Measurements from ENCODE around the gene BLOC1S3.

BLOC1S3 gene

GRCh38 chr19:45146251-45146650 is 32.3 kb upstream of the BLOC1S3 start:
- no peak for DNase-seq (ENCODE audit: low read depth)

DNA sequence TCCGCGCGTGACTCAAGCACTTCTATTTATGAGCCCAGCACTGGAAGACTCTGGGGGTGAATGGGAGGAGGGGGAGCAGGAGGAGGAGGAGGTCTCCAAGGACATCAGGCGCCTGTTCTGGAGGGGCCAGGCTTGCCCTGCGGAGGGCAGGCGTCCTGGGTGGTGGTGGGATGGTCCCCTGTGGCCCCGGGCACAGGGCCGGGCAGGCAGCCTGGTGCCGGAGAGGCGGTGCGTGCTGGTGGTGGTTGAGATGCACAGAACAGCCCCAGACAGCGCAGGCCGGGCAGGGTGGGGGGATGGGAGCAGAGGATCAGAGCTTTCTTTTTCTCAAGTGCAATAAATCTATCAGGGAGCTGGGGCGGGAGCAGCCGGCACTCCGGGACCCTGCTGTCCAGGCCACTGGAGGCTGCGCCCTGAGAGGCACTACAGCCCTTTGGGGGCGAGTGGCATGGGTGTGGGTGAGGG is 31.8 kb upstream of the BLOC1S3 start:
- no peak for DNase-seq (ENCODE audit: low read depth)

DNA sequence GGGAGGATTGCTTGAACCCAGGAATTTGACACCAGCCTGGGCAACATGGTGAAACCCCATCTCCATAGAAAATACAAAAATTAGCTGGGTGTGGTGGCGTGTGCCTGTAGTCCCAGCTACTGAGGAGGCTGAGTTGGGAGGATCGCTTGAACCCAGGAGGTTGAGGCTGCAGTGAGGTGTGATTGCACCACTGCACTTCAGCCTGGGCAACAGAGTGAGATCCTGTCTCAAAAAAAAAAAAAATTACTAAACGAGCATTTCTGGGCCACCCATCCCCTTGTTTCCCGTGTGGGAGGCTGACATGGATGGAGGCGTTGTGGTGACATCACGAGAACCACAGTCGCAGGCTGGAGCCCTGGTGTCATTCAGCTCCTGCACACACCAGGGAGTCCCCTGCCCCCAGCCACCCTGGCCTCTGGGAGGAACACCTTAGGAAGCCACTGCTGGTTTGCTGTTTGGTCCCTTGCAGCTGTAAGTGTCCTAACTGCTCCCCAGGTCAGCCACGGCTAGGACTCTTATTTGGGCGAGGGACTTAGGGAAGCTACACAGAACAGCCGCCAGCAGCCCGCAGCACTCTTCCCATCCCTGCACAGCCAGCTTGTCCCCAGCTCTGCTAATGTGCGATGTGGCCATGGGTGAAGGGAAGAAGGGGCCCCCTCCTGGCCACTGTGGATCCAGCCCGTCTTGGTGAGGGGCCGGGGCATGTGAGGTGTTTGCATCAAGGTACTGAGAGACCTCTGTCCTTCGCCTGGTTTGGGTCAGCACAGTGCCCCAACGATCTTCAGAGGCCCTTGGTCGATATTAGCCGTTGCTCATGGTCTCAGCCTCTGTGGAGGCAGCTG is 30.5 kb upstream of the BLOC1S3 start:
- DNase-seq (ENCODE audit: low read depth) = no peak

GRCh38 chr19:45149129-45149528 is 29.5 kb upstream of the BLOC1S3 start:
- no peak for DNase-seq (ENCODE audit: low read depth)

GRCh38 chr19:45150180-45150579 is 28.4 kb upstream of the BLOC1S3 start:
- DNase-seq (ENCODE audit: low read depth) = no peak

- DNase-seq (ENCODE audit: low read depth) = no peak
Measured at GRCh38 chr19:45150751-45151281, 27.8 kb upstream of the BLOC1S3 start.

DNA sequence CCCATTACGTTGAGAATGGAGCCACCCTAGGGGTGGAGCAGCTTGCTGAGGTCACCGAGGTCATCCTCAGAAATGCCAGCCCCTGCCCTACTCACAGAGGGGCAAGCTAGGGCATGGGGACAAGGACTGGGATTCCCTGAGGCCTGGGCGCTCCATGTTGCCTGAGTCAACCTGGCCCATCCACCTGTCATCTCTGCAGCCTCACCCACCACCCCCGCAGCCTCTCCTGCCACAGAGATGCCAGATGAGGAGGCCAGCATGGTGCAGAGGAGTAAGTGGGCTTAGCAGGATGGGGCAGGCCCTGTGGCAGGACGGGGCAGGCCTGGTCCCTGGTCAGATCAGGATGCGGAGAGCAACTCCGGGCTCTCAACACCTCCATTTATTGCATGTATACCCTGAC is 27.3 kb upstream of the BLOC1S3 start:
- DNase-seq (ENCODE audit: low read depth) = no peak

- DNase-seq (ENCODE audit: low read depth) = no peak
Measured at GRCh38 chr19:45151821-45152503, 26.6 kb upstream of the BLOC1S3 start.

DNA sequence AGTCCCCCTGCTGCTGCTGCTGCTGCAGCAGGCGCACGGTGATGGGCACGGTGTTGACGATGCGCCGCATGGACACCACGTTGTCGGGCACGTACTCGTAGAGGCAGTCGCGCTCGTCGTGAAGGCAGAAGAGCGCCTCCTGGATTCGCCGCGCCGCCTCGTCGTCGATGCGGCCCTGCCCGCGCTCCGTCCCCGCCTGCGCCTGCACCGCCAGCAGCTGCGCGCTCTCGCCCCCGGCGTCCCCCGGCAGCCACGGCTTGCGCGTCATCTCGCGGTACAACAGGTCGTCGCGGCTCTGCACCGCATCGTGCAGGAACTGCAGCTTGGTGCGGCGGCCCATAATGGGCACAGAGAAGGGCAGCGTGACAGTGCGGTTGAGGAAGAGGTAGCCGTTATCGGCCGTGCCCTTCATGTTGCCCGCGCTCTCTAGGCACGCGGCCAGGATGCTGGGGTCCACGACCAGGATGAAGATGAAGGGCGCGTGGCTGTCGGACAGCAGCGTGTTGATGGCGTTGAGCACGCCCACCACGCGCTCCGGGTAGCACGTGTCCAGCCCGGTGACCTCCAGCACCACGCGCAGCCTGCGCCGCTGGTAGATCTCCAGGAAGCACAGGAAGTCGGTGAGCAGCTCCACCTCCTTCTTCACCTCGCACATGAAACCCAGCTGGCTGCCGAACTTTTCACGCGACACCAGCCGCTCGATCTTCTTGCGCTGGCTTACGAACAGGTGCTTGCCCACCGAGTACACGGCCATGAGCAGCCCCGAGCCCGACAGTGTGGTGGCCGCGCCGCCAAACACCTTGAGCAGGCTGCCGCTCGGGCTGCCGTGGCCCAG is 25.9 kb upstream of the BLOC1S3 start:
- no peak for DNase-seq (ENCODE audit: low read depth)

- no peak for DNase-seq (ENCODE audit: low read depth)
Measured at GRCh38 chr19:45153339-45154063, 25.1 kb upstream of the BLOC1S3 start.

DNA sequence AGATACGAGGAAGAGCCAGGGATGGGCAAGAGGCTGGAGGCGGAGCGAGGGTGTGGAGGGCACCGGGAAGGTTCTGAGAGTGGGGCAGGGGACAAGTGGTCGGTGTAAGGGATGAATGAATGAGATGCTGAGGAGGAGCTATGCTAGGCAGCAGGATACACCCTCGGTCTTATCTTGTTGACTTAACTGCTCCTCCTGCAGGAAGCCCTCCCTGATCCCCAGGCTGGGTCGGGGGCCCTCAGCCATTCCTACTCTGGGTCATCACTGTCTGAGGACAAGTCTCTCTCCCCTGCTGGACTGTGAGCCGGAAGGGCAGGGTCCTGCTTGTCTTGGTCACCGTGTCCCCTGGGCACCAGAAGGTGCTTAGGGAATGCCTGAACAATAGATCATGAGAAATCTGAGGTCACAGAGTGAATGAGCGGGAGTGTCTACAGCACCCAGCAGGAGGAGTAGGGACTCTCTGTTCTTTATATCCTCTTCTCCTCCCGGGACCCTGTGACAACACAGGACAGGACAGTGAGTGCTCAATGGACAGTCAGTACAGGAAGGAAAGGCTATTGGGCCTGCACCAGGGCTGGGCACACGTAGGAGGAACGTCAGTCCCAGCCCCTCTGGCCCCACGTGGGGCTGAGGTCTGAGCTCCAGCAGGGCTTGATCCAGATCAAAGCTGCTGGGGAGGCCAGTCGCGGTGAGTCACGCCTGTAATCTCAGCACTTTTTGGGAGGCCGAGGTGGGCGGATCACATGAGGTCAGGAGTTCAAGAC is 24.3 kb upstream of the BLOC1S3 start:
- no peak for DNase-seq (ENCODE audit: low read depth)

DNA sequence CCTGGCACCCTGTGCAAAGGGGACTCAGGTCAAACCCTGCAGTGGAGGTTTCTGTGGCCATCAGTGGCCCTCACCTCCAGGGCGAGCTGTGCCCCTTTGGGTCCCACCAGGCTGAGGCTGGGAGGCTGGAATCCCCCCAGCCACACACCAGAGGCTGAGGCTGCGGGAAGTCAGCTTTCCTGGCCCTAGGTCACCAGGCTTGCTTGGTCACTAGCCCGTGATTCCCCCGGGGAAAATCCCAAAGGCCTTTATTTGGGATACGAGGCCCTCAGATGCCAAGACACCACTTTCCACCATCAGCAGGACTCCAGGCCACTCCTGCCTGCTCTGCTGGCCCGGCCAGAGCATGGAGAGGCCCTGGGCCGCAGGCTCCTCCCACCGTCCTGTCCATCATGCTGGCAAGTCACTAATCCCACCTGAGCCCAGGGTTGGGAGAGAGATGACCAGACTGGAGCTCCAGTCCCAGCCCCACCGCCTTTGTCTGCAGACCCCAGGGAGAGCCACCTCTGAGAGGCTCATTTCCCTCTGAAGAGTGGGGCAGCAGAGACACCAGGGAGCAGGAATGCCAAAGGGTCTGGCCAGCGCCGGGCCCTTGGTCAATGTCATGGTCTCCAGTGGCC is 22.5 kb upstream of the BLOC1S3 start:
- no peak for DNase-seq (ENCODE audit: low read depth)

- DNase-seq (ENCODE audit: low read depth) = no peak
Measured at GRCh38 chr19:45156751-45157150, 21.8 kb upstream of the BLOC1S3 start.

- no peak for DNase-seq (ENCODE audit: low read depth)
Measured at GRCh38 chr19:45158503-45159209, 19.9 kb upstream of the BLOC1S3 start.

- no peak for DNase-seq (ENCODE audit: low read depth)
Measured at GRCh38 chr19:45159210-45159970, 19.2 kb upstream of the BLOC1S3 start.

- DNase-seq (ENCODE audit: low read depth) = no peak
Measured at GRCh38 chr19:45159971-45160324, 18.6 kb upstream of the BLOC1S3 start.

GRCh38 chr19:45160870-45161737 is 17.5 kb upstream of the BLOC1S3 start, which contains the start of gene NKPD1:
Gene NKPD1, minus strand, starts transcription at chr19:45160982. Its CDS starts 832 bp downstream, at chr19:45160150.
- DNase-seq (ENCODE audit: low read depth) = no peak
